Upper lobe of right lung (tissue), 1 donor: ENCODE results near the gene LHB. TPM values are rescaled to one million over a fixed set of nuclear protein-coding genes. Genes with fewer than 3 reads are reported as not detected.

ENCODE experiments used
- ATAC-seq: fragments of 200-7000 bp; cut with Tn5 transposase; one replicate; pipeline ENCODE4 v1.9.1; 2020; ENCODE audit warnings: mild to moderate bottlenecking, moderate library complexity
- DNase-seq: peaks from one replicate; pipeline ENCODE4 v3.0.0-alpha.2; 2020
- H3K27ac ChIP-seq: fragments of 200-600 bp; one replicate; pipeline ENCODE4 v1.8.0; 2022
- H3K27me3 ChIP-seq: fragments of 200-600 bp; one replicate; pipeline ENCODE4 v1.8.0; 2022; ENCODE audit warnings: mild to moderate bottlenecking
- H3K36me3 ChIP-seq: fragments of 200-600 bp; one replicate; pipeline ENCODE4 v1.8.0; 2022
- H3K4me1 ChIP-seq: fragments of 200-600 bp; one replicate; pipeline ENCODE4 v1.8.0; 2022
- H3K4me3 ChIP-seq: fragments of 200-600 bp; one replicate; pipeline ENCODE4 v1.8.0; 2022; ENCODE audit warnings: mild to moderate bottlenecking
- H3K9me3 ChIP-seq: fragments of 200-600 bp; one replicate; pipeline ENCODE4 v1.8.0; 2022
- CTCF ChIP-seq: fragments of 200-600 bp; IDR thresholded peaks from one replicate; pipeline ENCODE4 v1.8.0; 2022; ENCODE audit warnings: antibody characterized with exemption
- intact Hi-C: fragments of 100-400 bp; cut with DNase I; formaldehyde crosslinking; loops from one replicate; pipeline ENCODE4 v1.11.0; 2022
- total RNA-seq: library from RNA; stranded (reverse); fragmentation: NEBNext Ultra II Directional; extraction: Animal tissue kit (Norgen Biotek cat#: 25700); gene quantifications from one replicate; pipeline ENCODE4 v1.2.1, GENCODE V29; 2021
- donor health status: DM: no; HTN: yes; CAD: no; lungs with severe emphysema.

The LHB gene
- total RNA-seq, 1 donor from 2014 or later: not detected

- TF ChIP-seq CTCF: no peak
- ATAC-seq (no peak), DNase-seq (no peak)
- no peak overlapping the region for H3K4me3 ChIP-seq
- H3K36me3 ChIP-seq: peaks cover 59% of the 10 kb centered on the region
- intact Hi-C loops: no loop called here
- H3K4me1 ChIP-seq: no peaks in the 10 kb centered on the region
- no peaks in the 10 kb centered on the region for H3K27me3 ChIP-seq
- no peak overlapping the region for H3K27ac ChIP-seq
- no peaks in the 10 kb centered on the region for H3K9me3 ChIP-seq
Observed at GRCh38 chr19:49009828-49010227, 7.1 kb downstream of the LHB start.

- DNase-seq: no peak
- peaks cover 81% of the 10 kb centered on the region for H3K36me3 ChIP-seq
Observed at GRCh38 chr19:49006905-49007304, 10.0 kb downstream of the LHB start.

DNA sequence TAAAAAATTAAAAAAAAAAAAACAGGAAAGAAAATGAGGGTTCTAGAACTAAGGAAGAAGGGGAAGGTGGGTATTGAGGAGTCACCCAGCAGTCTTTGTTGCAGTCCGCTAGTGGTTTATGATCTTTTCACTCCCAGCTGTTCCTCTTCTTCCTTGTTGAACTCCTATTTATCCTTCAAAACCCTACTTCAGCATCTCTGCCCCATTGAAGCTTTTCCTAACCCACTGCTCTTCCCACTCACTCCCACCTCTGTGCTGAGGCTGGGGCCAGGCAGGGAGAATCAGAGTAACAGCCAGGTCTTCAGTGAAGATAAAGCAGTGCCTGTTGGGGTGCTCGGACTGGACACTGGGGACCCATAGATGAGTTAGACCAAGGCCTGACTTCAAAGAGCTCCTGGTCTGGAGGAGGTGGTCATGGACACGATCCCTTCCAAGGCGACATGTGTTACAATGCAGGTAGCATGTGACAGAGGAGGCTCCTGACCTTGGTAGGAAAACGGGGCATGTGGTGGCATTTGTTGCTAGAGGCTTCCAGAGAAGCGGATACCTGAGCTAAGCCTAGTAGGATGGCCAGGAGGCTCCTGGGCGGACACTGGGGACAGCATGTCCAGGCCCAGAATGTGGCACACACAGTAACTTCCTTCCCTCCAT is 11.8 kb downstream of the LHB start:
- TF ChIP-seq CTCF: no peak
- H3K27me3 ChIP-seq: no peaks in the 10 kb centered on the region
- H3K4me1 ChIP-seq: no peaks in the 10 kb centered on the region
- no peak overlapping the region for H3K27ac ChIP-seq
- no peak for ATAC-seq
- intact Hi-C loops: no loop called here
- H3K9me3 ChIP-seq: no peaks in the 10 kb centered on the region
- no peak overlapping the region for H3K4me3 ChIP-seq
- H3K36me3 ChIP-seq: peaks cover 66% of the 10 kb centered on the region
- DNase-seq: no peak

More at GRCh38 chr19:49006905-49007304, 10.0 kb downstream of the LHB start:
- Histone ChIP-seq H3K27ac (no peak overlapping the region), H3K4me1 (no peaks in the 10 kb centered on the region), H3K27me3 (no peaks in the 10 kb centered on the region), H3K9me3 (no peaks in the 10 kb centered on the region), H3K4me3 (no peak overlapping the region)
- ATAC-seq: no peak
- intact Hi-C loops: no loop called here
- TF ChIP-seq CTCF: no peak

DNA sequence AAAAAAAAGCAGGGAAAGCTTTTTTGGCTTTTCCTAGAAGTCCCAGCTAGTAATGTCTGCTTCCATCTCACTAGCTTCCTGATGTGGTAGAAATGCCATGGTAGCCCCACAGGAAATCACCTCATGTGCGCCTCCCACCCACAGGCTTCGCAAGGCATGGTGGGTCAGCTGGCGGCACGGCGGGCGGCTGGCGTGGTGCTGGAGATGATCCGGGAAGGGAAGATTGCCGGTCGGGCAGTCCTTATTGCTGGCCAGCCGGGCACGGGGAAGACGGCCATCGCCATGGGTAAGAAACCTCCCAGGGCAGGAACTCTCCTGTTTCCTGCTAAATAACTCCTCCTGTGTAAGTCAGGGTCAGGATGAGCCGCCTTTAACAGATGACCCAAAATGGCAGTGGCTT is 12.8 kb downstream of the LHB start:
- no peaks in the 10 kb centered on the region for H3K27me3 ChIP-seq
- peaks cover 57% of the 10 kb centered on the region for H3K36me3 ChIP-seq
- H3K9me3 ChIP-seq: no peaks in the 10 kb centered on the region
- ATAC-seq: no peak
- DNase-seq: no peak
- no peak overlapping the region for H3K27ac ChIP-seq
- no peaks in the 10 kb centered on the region for H3K4me1 ChIP-seq
- intact Hi-C loops: no loop called here
- no peak overlapping the region for H3K4me3 ChIP-seq
- no peak for TF ChIP-seq CTCF

DNA sequence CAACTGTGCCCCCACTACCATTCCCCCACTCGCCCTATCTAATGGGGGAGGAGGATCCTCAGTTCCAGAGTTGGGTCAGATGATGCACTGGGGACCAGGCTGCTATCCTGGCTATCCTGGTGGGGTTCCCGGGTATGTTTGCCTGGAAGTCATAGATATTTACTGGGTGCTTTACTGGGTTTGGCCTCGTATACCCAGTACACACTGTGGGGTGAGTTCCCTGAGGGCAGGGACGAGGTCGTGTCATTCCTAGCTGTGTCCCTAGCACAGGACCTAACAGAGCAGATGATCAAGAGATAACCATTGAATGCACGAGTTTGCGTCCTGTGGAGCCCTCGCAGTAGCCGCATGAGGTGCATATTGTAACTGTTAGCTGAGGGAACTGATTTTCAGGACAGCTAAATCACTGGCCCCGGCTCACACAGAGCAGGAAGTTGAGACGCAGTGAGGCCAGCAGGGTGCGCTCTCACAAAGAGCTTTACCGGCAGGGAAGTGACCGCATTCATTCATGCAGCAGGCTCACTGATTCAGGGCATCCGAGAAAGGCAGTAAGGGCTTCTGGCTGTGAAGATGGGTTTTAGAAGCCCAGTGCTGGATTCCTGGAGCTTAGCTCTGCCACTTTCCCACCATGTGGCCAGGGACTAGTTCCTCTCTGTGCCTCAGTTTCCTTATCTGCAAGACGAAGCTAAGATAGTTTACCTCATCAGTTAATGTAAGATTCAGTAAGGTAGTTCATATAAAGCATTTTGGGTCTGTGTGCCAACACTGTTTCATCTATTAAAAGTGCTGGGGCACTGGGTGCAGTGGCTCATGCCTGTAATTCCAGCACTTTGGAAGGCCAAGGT is 17.2 kb downstream of the LHB start:
- intact Hi-C loops: no loop called here
- peak; percentile 54 for TF ChIP-seq CTCF

More for the DNA sequence above, 17.2 kb downstream of the LHB start:
- H3K4me3 ChIP-seq: no peak overlapping the region
- no peak overlapping the region for H3K27ac ChIP-seq
- no peak for DNase-seq
- H3K9me3 ChIP-seq: no peaks in the 10 kb centered on the region
- peaks cover 1% of the 10 kb centered on the region for H3K4me1 ChIP-seq
- H3K27me3 ChIP-seq: no peaks in the 10 kb centered on the region
- peak; percentile 83 for ATAC-seq
- peaks cover 22% of the 10 kb centered on the region for H3K36me3 ChIP-seq
